IPS-11a (cell line): ENCODE measurements around the gene EP400.
"Not testable (repeated sequence)": the region's sequence is repeated elsewhere in the genome, so short reads cannot be mapped to it uniquely, and the experiment has no call there.

Experiments
- H3K4me3 ChIP-seq: one replicate; pipeline ENCODE4 v1.5.1; 2013; ENCODE audit warnings: low read depth, low read length, control low read depth

Gene EP400

GRCh38 chr12:131984334-131984733 lies 34.6 kb downstream of the EP400 start:
- H3K4me3 ChIP-seq: no peak overlapping the region

GRCh38 chr12:131985510-131985875 lies 35.8 kb downstream of the EP400 start:
- H3K4me3 ChIP-seq: not testable (repeated sequence)

- no peak overlapping the region for H3K4me3 ChIP-seq
Observed at GRCh38 chr12:131986361-131986760, 36.6 kb downstream of the EP400 start.

- no peak overlapping the region for H3K4me3 ChIP-seq
Observed at GRCh38 chr12:131986910-131987309, 37.2 kb downstream of the EP400 start.

- H3K4me3 ChIP-seq: no peak overlapping the region
Observed at GRCh38 chr12:131987552-131987951, 37.8 kb downstream of the EP400 start.

- no peak overlapping the region for H3K4me3 ChIP-seq
Observed at GRCh38 chr12:131988054-131988796, 38.5 kb downstream of the EP400 start.

- no peak overlapping the region for H3K4me3 ChIP-seq
Observed at GRCh38 chr12:131989021-131989420, 39.3 kb downstream of the EP400 start.

- no peak overlapping the region for H3K4me3 ChIP-seq
Observed at GRCh38 chr12:131990066-131990979, 40.6 kb downstream of the EP400 start.

- H3K4me3 ChIP-seq: no peak overlapping the region
Observed at GRCh38 chr12:131990980-131991305, 41.2 kb downstream of the EP400 start.

- H3K4me3 ChIP-seq: no peak overlapping the region
Observed at GRCh38 chr12:131991816-131992430, 42.2 kb downstream of the EP400 start.

GRCh38 chr12:131994589-131994988 lies 44.8 kb downstream of the EP400 start:
- H3K4me3 ChIP-seq: no peak overlapping the region

- no peak overlapping the region for H3K4me3 ChIP-seq
Observed at GRCh38 chr12:132000286-132000872, 50.6 kb downstream of the EP400 start.

- no peak overlapping the region for H3K4me3 ChIP-seq
Observed at GRCh38 chr12:132003846-132004245, 54.1 kb downstream of the EP400 start.

- H3K4me3 ChIP-seq: no peak overlapping the region
Observed at GRCh38 chr12:132004946-132005345, 55.2 kb downstream of the EP400 start.

GRCh38 chr12:132006056-132006680 lies 56.4 kb downstream of the EP400 start:
- H3K4me3 ChIP-seq: no peak overlapping the region

GRCh38 chr12:132007041-132007440 lies 57.3 kb downstream of the EP400 start:
- no peak overlapping the region for H3K4me3 ChIP-seq

GRCh38 chr12:132009336-132009859 lies 59.7 kb downstream of the EP400 start:
- H3K4me3 ChIP-seq: no peak overlapping the region

- no peak overlapping the region for H3K4me3 ChIP-seq
Observed at GRCh38 chr12:132012919-132013568, 63.3 kb downstream of the EP400 start.

GRCh38 chr12:132014092-132014914 lies 64.6 kb downstream of the EP400 start:
- no peak overlapping the region for H3K4me3 ChIP-seq
